HFFc6 (cell line): ENCODE measurements around the gene SLC25A40. TPM values are rescaled to one million over a fixed set of nuclear protein-coding genes. Genes with fewer than 3 reads are reported as not detected.

Experiments
- DNase-seq: peaks from one replicate; pipeline ENCODE4 v3.0.0-alpha.2; 2018
- H3K27ac Mint-ChIP-seq: 2 replicates; pipeline ENCODE4 v1.8.0; 2020; ENCODE audit warnings: mild to moderate bottlenecking, mixed read lengths
- H3K27me3 Mint-ChIP-seq: 2 replicates; pipeline ENCODE4 v1.8.0; 2021; ENCODE audit warnings: mild to moderate bottlenecking, moderate library complexity, mixed read lengths; ENCODE audit not compliant: insufficient read depth
- H3K36me3 Mint-ChIP-seq: 2 replicates; pipeline ENCODE4 v1.8.0; 2021; ENCODE audit warnings: low read depth, mixed read lengths
- H3K4me1 Mint-ChIP-seq: 2 replicates; pipeline ENCODE4 v1.8.0; 2020; ENCODE audit warnings: low read depth, mixed read lengths
- H3K4me3 Mint-ChIP-seq: 2 replicates; pipeline ENCODE4 v1.8.0; 2020; ENCODE audit warnings: mild to moderate bottlenecking, moderate library complexity, mixed read lengths
- H3K9me3 Mint-ChIP-seq: 2 replicates; pipeline ENCODE4 v1.8.0; 2020; ENCODE audit warnings: mild to moderate bottlenecking, mixed read lengths
- total RNA-seq, 6 experiments: library from RNA; stranded (reverse); fragmentation: NEBNext Ultra II Directional; extraction: Animal tissue kit (Norgen Biotek cat#: 25700); gene quantifications; 2 replicates in 1 of 6; 3 replicates in 5 of 6; pipeline ENCODE4 v1.2.3, GENCODE V29; 2021
- TF ChIP-seq, protein P1 (sequence below): fragments of 200-600 bp; sonication (generic); IDR thresholded peaks from 2 replicates; pipeline ENCODE4 v1.5.0; 2021; ENCODE audit warnings: antibody characterized with exemption, mild to moderate bottlenecking

SLC25A40 gene
- total RNA-seq, 6 experiments from 2014 or later: 13.1 to 19.0 (median 15.7) TPM

DNA sequence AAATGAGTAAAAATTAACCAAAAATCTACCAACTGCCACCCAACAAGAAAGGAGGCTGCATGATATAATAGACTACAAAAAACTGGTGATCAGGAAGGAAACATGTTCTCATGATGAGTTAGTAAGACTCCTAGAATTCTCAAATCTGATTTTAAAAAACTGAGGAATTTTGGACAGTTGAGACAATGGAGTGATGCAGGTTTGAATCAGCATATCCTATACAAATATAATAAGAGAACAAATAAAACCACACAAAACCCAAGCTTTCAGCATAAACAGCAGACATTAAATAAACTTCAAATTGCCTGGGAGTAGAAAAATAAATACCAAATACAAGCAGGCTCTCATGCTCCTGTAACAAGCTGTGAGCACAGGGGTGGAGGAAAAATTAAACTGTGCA, 57.8 kb downstream of the SLC25A40 start:
- H3K36me3 Mint-ChIP-seq: no peaks in the 10 kb centered on the region
- TF ChIP-seq, protein P1, sequence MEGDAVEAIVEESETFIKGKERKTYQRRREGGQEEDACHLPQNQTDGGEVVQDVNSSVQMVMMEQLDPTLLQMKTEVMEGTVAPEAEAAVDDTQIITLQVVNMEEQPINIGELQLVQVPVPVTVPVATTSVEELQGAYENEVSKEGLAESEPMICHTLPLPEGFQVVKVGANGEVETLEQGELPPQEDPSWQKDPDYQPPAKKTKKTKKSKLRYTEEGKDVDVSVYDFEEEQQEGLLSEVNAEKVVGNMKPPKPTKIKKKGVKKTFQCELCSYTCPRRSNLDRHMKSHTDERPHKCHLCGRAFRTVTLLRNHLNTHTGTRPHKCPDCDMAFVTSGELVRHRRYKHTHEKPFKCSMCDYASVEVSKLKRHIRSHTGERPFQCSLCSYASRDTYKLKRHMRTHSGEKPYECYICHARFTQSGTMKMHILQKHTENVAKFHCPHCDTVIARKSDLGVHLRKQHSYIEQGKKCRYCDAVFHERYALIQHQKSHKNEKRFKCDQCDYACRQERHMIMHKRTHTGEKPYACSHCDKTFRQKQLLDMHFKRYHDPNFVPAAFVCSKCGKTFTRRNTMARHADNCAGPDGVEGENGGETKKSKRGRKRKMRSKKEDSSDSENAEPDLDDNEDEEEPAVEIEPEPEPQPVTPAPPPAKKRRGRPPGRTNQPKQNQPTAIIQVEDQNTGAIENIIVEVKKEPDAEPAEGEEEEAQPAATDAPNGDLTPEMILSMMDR: no peak
- H3K4me3 Mint-ChIP-seq: no peak overlapping the region
- no peaks in the 10 kb centered on the region for H3K4me1 Mint-ChIP-seq
- H3K27me3 Mint-ChIP-seq: no peaks in the 10 kb centered on the region
- no peaks in the 10 kb centered on the region for H3K9me3 Mint-ChIP-seq
- H3K27ac Mint-ChIP-seq: no peak overlapping the region
- DNase-seq: no peak

DNA sequence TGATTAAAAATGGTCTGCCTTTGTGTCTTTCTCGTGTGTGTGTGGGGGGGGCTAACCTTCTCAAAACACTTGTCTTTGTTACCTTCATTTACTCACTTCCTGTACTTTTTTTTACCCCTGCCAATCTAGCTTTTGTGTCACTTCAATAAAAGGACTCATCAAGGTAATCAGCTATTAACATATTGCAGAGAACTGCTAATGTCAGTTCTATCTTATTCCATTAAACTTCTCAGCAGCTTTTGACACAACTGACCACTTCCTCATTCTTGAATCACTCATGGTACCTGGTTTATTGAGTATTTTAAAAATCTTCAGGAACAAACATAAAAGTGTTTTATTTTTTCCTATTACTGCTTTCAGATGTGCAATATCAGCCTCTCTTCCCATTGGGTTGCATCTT, 59.8 kb downstream of the SLC25A40 start:
- no peak overlapping the region for H3K4me3 Mint-ChIP-seq
- no peaks in the 10 kb centered on the region for H3K36me3 Mint-ChIP-seq
- TF ChIP-seq, protein P1: no peak
- H3K4me1 Mint-ChIP-seq: no peaks in the 10 kb centered on the region
- no peak for DNase-seq
- H3K27ac Mint-ChIP-seq: no peak overlapping the region
- no peaks in the 10 kb centered on the region for H3K9me3 Mint-ChIP-seq
- no peaks in the 10 kb centered on the region for H3K27me3 Mint-ChIP-seq

DNA sequence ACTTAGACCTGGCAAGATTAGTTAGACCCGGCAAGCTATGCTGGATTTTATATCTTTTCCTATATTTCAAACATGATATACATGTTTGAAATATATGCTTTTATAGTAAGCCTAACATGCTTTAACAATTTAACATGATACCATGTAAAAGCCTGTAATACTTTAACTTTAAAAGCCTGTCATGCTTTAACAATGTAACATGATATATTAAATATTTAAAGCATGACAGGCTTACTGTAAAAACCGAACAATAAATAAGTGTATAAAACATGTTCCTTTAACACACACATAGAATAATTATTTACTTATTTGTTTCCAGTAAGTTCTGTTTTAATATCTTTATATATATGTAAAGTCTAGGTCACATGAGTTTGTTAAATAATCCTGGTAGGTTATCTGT, 65.4 kb downstream of the SLC25A40 start:
- no peaks in the 10 kb centered on the region for H3K36me3 Mint-ChIP-seq
- H3K9me3 Mint-ChIP-seq: no peaks in the 10 kb centered on the region
- H3K27me3 Mint-ChIP-seq: peaks cover 2% of the 10 kb centered on the region; the same call in 1 of the 2 replicates
- H3K4me3 Mint-ChIP-seq: no peak overlapping the region
- no peaks in the 10 kb centered on the region for H3K4me1 Mint-ChIP-seq
- no peak for DNase-seq
- no peak overlapping the region for H3K27ac Mint-ChIP-seq
- TF ChIP-seq, protein P1: no peak

- Mint-ChIP-seq H3K9me3 (no peaks in the 10 kb centered on the region), H3K27ac (no peak overlapping the region), H3K27me3 (peaks cover 2% of the 10 kb centered on the region; the same call in 1 of the 2 replicates), H3K4me3 (no peak overlapping the region), H3K36me3 (no peaks in the 10 kb centered on the region), H3K4me1 (no peaks in the 10 kb centered on the region)
- TF ChIP-seq, protein P1: no peak
- no peak for DNase-seq
Measured at GRCh38 chr7:87810130-87810529, 66.0 kb downstream of the SLC25A40 start.

DNA sequence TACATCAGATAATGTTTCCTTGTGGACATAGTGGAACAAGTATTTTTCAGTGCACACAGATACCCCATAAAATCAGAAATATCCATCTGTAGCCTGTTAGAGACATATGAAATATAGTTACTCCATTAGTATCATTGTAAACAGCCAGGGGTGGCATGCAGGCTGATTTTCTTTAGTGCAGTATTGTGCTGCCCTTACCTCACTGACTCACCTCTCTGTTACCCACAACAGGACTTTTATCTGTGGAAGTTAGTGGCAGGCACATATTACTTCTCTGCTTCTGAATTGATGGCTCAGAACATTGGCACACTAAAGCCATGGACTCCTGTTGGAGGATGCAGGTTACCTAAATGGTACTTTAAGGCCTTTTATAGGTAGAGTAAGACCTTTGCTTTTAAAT, 70.0 kb downstream of the SLC25A40 start:
- no peaks in the 10 kb centered on the region for H3K9me3 Mint-ChIP-seq
- no peaks in the 10 kb centered on the region for H3K4me1 Mint-ChIP-seq
- no peak overlapping the region for H3K4me3 Mint-ChIP-seq
- peaks cover 2% of the 10 kb centered on the region; the same call in 1 of the 2 replicates for H3K27me3 Mint-ChIP-seq
- no peaks in the 10 kb centered on the region for H3K36me3 Mint-ChIP-seq
- DNase-seq: no peak
- H3K27ac Mint-ChIP-seq: no peak overlapping the region
- TF ChIP-seq, protein P1: no peak
